Activated B cell treated with CpG ODN at 0.5 μM for 24 hours (primary cell): ENCODE measurements around the gene CECR2. TPM values are rescaled to one million over a fixed set of nuclear protein-coding genes. Genes with fewer than 3 reads are reported as not detected.

Experiments
- ATAC-seq: fragments of 200-7000 bp; cut with Tn5 transposase; one replicate; pipeline ENCODE4 v1.10.0; 2021; ENCODE audit warnings: low read depth, mild to moderate bottlenecking, moderate library complexity
- CTCF ChIA-PET: fragments of 350-600 bp; sonication (Branson Sonifier 250); formaldehyde crosslinking; loops from one replicate; lab custom pipeline; 2021; ENCODE audit warnings: antibody characterized with exemption; lab: Charles Lee
- POLR2A ChIA-PET: fragments of 350-600 bp; sonication (Branson Sonifier 250); formaldehyde crosslinking; loops from one replicate; lab custom pipeline; 2021; ENCODE audit warnings: antibody characterized with exemption; lab: Charles Lee
- DNase-seq: peaks from one replicate; pipeline ENCODE4 v3.0.0; 2022
- H3K27ac Mint-ChIP-seq: one replicate; pipeline ENCODE4 v1.8.0; 2020; ENCODE audit warnings: mixed read lengths
- H3K27me3 Mint-ChIP-seq: one replicate; pipeline ENCODE4 v1.8.0; 2021; ENCODE audit warnings: mixed read lengths
- H3K36me3 Mint-ChIP-seq: one replicate; pipeline ENCODE4 v1.8.0; 2021; ENCODE audit warnings: low read depth, mixed read lengths
- H3K4me1 Mint-ChIP-seq: one replicate; pipeline ENCODE4 v1.8.0; 2021; ENCODE audit warnings: mixed read lengths
- H3K4me3 Mint-ChIP-seq: one replicate; pipeline ENCODE4 v1.8.0; 2020; ENCODE audit warnings: mild to moderate bottlenecking, mixed read lengths
- H3K9me3 Mint-ChIP-seq: one replicate; pipeline ENCODE4 v1.8.0; 2020; ENCODE audit warnings: mixed read lengths
- CTCF ChIP-seq: fragments of 200-600 bp; IDR thresholded peaks from one replicate; pipeline ENCODE4 v1.8.0; 2022; ENCODE audit warnings: antibody characterized with exemption, mild to moderate bottlenecking
- intact Hi-C: fragments of 100-400 bp; cut with micrococcal nuclease; formaldehyde crosslinking; loops from one replicate; pipeline ENCODE4 v1.15.1; 2024
- total RNA-seq: library from RNA; stranded (reverse); gene quantifications from 2 replicates; pipeline ENCODE4 v1.2.3, GENCODE V29; 2022

The CECR2 gene
- total RNA-seq, 1 donor from 2014 or later: 2.5 TPM

- peaks cover 3% of the 10 kb centered on the region for H3K27me3 Mint-ChIP-seq
- ChIA-PET CTCF (interaction anchor here (0.9 kb wide), 1 partner anchor 128 kb away, joined by 3 read pairs; no protein-coding TSS in a partner anchor), POLR2A (interaction anchor here (0.9 kb wide), 1 partner anchor 35 kb away, joined by 3 read pairs; no protein-coding TSS in a partner anchor)
- TF ChIP-seq CTCF: no peak
- ATAC-seq (no peak), DNase-seq (no peak)
- no peak overlapping the region for H3K4me3 Mint-ChIP-seq
- H3K9me3 Mint-ChIP-seq: no peaks in the 10 kb centered on the region
- no peak overlapping the region for H3K27ac Mint-ChIP-seq
- H3K36me3 Mint-ChIP-seq: no peaks in the 10 kb centered on the region
- intact Hi-C loops: no loop called here
- H3K4me1 Mint-ChIP-seq: peaks cover 9% of the 10 kb centered on the region
These were observed 35.2 kb upstream of the CECR2 start for GRCh38 chr22:17334059-17334458.

GRCh38 chr22:17334983-17335382 is 34.3 kb upstream of the CECR2 start:
- Mint-ChIP-seq H3K4me3 (no peak overlapping the region), H3K27me3 (peaks cover 3% of the 10 kb centered on the region), H3K4me1 (peaks cover 9% of the 10 kb centered on the region), H3K9me3 (no peaks in the 10 kb centered on the region), H3K27ac (no peak overlapping the region), H3K36me3 (no peaks in the 10 kb centered on the region)
- ATAC-seq (no peak), DNase-seq (no peak)
- TF ChIP-seq CTCF: no peak
- ChIA-PET CTCF (interaction anchor here (0.9 kb wide), 1 partner anchor 129 kb away, joined by 3 read pairs; no protein-coding TSS in a partner anchor), POLR2A (no interaction called here)
- intact Hi-C loops: no loop called here

- H3K27me3 Mint-ChIP-seq: peaks cover 3% of the 10 kb centered on the region
- POLR2A ChIA-PET: interaction anchor here (0.6 kb wide), 1 partner anchor 164 kb away, joined by 4 read pairs; no protein-coding TSS in a partner anchor
- no peak for DNase-seq
These were observed 33.2 kb upstream of the CECR2 start for GRCh38 chr22:17336061-17336460.

GRCh38 chr22:17337639-17338038 is 31.6 kb upstream of the CECR2 start:
- POLR2A ChIA-PET: no interaction called here
- Mint-ChIP-seq H3K27me3 (peaks cover 3% of the 10 kb centered on the region), H3K27ac (no peak overlapping the region), H3K4me3 (no peak overlapping the region), H3K4me1 (peaks cover 11% of the 10 kb centered on the region), H3K9me3 (no peaks in the 10 kb centered on the region), H3K36me3 (no peaks in the 10 kb centered on the region)
- DNase-seq (no peak), ATAC-seq (no peak)
- intact Hi-C loops: no loop called here
- TF ChIP-seq CTCF: no peak
- CTCF ChIA-PET: no interaction called here

More at GRCh38 chr22:17336061-17336460, 33.2 kb upstream of the CECR2 start:
- intact Hi-C loops: no loop called here
- H3K4me1 Mint-ChIP-seq: peaks cover 9% of the 10 kb centered on the region
- CTCF ChIA-PET: no interaction called here
- TF ChIP-seq CTCF: no peak
- no peak for ATAC-seq
- H3K36me3 Mint-ChIP-seq: no peaks in the 10 kb centered on the region
- H3K9me3 Mint-ChIP-seq: no peaks in the 10 kb centered on the region
- H3K4me3 Mint-ChIP-seq: no peak overlapping the region
- H3K27ac Mint-ChIP-seq: no peak overlapping the region

GRCh38 chr22:17339095-17339693 is 30.1 kb upstream of the CECR2 start:
- H3K9me3 Mint-ChIP-seq: no peaks in the 10 kb centered on the region
- CTCF ChIA-PET: interaction anchor here (0.7 kb wide), 1 partner anchor 167 kb away, joined by 3 read pairs; no protein-coding TSS in a partner anchor
- no peak overlapping the region for H3K4me3 Mint-ChIP-seq
- intact Hi-C loops: no loop called here
- TF ChIP-seq CTCF: no peak
- no peak overlapping the region for H3K27ac Mint-ChIP-seq
- POLR2A ChIA-PET: interaction anchor here (0.6 kb wide), 1 partner anchor 17 kb away, joined by 9 read pairs; no protein-coding TSS in a partner anchor
- peaks cover 11% of the 10 kb centered on the region for H3K4me1 Mint-ChIP-seq
- DNase-seq (no peak), ATAC-seq (no peak)
- H3K36me3 Mint-ChIP-seq: no peaks in the 10 kb centered on the region
- peaks cover 3% of the 10 kb centered on the region for H3K27me3 Mint-ChIP-seq
